GM18951 (cell line): ENCODE data around the gene DDX54.

ENCODE experiments used
- POLR2A ChIP-seq: IDR thresholded peaks from 4 replicates; pipeline ENCODE4 v1.6.1; 2011; ENCODE audit warnings: mild to moderate bottlenecking; ENCODE audit not compliant: insufficient read length, insufficient read depth; ENCODE audit errors: extremely low read depth
- in situ Hi-C: fragments of 300-500 bp; cut with MboI; formaldehyde crosslinking; loops from one replicate; pipeline ENCODE4 v1.12.0; 2022; ENCODE audit warnings: low sequenced_read_pairs, mixed read lengths, inconsistent platforms; ENCODE audit not compliant: unreplicated experiment

Gene DDX54

DNA sequence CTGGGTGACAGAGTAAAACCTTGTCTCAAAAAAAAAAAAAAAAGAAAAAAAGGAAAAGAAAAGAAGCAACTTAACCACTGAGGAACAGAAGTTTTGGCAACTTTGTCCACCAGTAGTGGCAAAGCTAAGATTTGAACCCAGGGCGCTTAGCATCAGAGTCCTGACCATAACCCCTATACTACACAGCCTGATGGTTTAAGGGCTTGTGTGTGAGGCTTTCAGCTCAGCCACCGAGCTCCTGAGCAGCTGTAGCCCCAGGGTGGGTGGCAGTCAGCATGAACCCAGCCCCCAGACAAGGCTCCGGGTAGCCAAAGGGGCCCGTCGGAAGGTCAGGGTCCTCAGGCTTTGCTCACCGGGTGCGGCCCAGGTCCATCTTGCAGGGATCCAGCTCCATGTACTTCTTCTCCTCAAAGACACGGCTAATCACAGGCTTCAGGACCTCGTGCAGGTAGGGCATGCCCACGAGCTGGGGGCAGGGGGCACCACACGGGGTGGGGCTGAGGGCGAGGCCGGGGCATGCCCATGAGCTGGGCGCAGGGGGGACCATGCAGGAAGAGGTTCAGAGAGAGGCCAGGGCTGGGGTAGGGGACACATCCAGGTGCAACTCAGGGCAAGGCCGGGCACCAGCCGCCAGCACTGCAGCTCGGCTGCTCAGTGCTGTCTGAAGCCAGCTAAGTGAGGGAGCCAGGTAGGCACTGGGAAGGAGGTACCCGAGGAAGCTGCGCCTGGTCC lies 70.7 kb downstream of the DDX54 start:
- in situ Hi-C loops: no loop called here

DNA sequence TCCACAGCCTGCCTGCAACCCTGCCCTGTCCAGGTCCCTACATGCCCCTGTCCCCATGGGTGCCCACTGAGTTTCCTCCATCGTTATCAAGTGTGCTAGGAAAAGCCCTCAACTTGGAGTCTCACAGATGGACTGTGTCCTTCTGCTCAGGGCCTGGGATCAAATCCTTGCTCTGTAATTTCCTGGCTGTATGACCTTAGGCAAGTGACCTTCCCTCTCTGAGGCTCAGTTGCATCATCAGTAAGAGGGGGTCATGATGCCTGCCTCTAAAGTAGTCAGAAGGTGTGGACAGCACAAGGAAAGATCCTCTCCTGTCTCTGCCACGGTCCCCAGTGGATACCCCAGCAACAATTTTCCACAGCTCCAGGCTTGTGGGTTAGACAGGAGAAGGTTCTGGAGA lies 71.9 kb downstream of the DDX54 start:
- in situ Hi-C loops: no loop called here
- no peak for TF ChIP-seq POLR2A

More for the DNA sequence above, 70.7 kb downstream of the DDX54 start:
- no peak for TF ChIP-seq POLR2A

DNA sequence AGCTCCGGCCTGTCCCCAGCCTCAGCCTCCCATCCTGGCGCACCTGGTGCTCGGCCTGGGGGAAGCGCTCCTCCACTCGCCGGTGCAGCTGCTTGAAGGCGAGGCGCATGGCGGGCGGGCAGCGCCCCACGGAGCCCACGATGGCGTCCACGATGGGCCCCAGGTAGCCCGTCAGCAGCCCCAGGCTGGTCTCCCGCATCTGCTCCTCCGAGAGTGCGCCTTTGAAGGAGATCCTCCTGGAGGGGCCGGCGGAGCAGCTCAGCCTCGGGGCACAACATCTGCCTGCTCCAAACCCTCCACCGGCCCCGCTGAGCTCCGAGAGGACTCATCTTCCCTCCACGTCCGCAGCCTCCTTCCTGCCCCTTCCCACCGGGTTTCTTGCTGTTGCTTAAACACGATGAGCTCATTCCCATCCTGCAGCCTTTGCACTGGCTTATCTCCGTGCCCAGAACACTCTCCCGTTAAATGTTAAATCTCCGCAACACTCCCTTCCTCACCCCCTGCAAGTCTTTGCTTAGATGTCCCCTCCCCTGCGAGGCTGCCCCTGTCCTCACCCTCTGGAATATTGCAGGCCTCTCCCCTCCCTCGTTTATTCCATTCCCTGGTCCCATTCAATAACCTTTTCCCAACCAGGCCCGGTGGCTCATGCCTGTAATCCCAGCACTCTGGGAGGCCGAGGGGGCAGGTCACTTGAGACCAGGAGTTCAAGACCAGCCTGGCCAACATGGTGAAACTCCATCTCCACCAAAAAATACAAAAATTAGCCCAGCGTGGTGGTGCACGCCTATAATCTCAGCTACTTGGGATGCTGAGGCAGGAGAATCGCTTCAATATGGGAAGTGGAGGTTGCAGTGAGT lies 73.0 kb downstream of the DDX54 start:
- no peak for TF ChIP-seq POLR2A
- in situ Hi-C loops: no loop called here

DNA sequence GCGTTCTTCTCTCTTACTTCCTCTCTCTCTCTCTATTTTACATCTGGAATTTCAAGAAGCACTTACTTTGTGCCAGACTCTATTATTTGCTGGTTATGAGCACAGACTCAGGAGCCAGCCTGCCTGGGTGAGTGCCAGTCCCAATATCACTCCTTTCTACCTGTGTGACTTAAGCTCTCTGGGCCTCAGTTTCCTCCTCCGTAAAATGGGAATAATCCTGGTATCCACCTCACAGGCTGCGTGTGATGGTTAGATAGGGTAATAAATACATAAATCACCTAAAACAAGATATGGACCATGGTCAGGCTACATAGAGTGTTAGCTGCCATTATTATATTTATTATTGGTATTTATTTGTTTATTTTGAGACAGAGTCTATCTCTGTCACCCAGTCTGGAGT lies 74.0 kb downstream of the DDX54 start:
- in situ Hi-C loops: no loop called here
- TF ChIP-seq POLR2A: no peak

DNA sequence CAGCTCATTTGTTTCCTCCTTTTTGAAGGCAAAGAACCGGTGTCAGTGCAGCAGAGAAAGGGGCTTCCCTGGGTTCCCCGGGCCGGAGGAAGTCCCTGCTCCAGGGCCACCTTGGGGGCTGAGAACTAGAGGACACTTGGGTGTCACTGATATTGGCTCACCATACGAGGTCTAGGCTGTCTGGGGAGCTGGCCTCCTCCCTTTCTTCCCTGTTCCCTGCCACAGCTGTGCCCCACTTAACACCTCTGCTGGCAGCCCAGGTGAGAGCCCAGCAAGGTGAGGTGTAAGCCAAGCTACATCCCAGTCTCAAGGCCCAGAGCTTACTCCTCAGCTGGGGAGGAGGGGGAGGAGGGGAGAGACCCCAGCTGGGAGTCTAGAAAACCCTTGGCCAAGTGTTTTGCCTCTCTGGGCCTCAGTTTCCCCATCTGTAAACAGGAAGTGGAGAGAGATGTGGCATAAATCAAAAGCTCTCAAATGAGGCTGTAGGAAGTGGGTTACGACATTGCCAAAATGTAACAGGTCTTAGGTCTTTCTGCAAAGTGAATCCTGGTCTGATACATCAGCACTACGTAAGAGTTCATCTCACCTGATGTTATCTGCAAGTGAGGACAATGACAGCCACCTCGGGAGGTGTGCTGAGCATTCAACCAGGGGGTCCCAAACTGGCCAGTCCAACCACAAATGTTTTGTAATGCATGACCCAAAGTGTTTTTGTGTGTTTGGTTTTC lies 75.2 kb downstream of the DDX54 start:
- in situ Hi-C loops: loop anchor here (10.0 kb wide), 1 partner anchor 55 kb away; the partner anchor contains the start of gene DTX1
- TF ChIP-seq POLR2A: no peak

DNA sequence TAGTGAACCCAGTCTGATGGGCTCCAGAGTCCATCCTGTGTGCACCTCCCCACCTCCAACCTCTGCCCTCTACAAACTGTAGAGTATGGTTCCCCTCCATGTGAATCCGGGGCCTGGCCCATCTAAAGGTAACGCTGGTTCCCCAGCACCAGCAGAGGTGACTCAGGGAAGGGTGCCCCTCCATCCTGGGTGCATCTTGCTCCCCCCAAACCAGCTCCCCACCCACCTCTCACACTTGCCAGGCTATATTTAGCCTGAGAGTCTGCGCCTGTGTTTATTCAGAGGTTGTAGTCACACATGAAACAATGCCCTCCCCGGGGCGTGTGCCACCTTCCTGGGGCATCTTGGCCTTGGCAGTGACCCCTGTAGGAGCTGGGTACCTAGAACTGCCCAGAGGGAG lies 75.9 kb downstream of the DDX54 start:
- in situ Hi-C loops: loop anchor here (10.0 kb wide), 1 partner anchor 55 kb away; the partner anchor contains the start of gene DTX1
- TF ChIP-seq POLR2A: no peak

DNA sequence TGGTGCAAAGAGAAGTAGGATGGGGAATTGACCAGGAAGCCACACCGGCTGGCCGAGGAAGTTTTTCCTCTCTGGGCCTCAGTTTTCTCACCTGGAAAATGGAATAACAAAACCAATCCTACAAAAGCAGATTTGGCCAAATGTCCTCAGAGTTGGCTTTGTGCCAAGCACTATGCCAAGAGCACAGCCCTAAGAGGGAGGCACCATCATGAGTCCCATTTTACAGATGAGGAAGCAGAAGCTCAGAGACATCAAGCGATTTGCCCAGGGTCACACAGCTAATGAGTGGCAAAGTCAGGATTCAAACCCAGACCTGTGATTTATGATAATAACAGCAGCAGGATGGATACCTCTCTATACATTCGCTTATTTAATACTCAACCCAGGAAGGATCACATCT lies 77.0 kb downstream of the DDX54 start:
- no peak for TF ChIP-seq POLR2A
- in situ Hi-C loops: loop anchor here (10.0 kb wide), 1 partner anchor 54 kb away; the partner anchor contains the start of gene DTX1
